Stomach (tissue), 4 donors: ENCODE data around the gene INTS6L.

Experiments used
- EP300 ChIP-seq: sonication (generic); formaldehyde crosslinking; IDR thresholded peaks from one replicate; pipeline ENCODE4 v1.6.1; 2017; ENCODE audit warnings: antibody characterized with exemption
- POLR2A ChIP-seq, 4 donors: fragments of 450-650 bp; IDR thresholded peaks; one replicate each; pipeline ENCODE4 v1.6.1; 2016; ENCODE audit warnings: antibody characterized with exemption in 4 of 4, control low read depth in 2 of 4, mild to moderate bottlenecking in 1 of 4, moderate library complexity in 1 of 4
- POLR2AphosphoS5 ChIP-seq, 3 donors: sonication (generic); formaldehyde crosslinking; IDR thresholded peaks; one replicate each; pipeline ENCODE4 v1.6.1; 2016; ENCODE audit warnings: antibody characterized with exemption in 3 of 3
- TF ChIP-seq, protein P1 (sequence below), 7 experiments: fragments of 450-650 bp in 4 of 7; fragments of 200-600 bp in 3 of 7; sonication (generic) in 3 of 7; IDR thresholded peaks; one replicate each; pipeline ENCODE4 v1.5.1; 2016 to 2019; ENCODE audit warnings: antibody characterized with exemption in 7 of 7, control low read depth in 2 of 7, mild to moderate bottlenecking in 1 of 7

DNA sequence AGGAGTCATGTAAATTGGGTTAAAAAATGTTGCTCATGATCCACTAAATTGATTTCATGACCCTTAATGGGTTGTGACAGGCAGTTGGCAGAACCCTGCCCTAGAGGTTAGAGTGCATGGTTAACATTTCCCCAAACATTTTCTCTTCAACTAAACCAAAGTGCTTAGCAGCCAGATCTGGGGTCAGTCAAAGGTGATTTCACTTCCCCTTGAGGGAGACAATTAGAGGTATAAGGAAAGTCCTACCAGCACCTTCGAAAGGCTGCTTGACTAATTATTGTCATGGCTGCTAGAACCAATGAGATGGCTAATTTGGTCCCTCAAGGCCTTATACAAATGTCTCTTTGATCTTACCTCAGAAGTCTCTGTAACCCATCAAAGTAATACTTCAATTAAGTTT, 30.9 kb upstream of the INTS6L start:
- no peak for TF ChIP-seq POLR2A (IDR thresholded peaks at IDR 0.05)
- TF ChIP-seq, protein P1, sequence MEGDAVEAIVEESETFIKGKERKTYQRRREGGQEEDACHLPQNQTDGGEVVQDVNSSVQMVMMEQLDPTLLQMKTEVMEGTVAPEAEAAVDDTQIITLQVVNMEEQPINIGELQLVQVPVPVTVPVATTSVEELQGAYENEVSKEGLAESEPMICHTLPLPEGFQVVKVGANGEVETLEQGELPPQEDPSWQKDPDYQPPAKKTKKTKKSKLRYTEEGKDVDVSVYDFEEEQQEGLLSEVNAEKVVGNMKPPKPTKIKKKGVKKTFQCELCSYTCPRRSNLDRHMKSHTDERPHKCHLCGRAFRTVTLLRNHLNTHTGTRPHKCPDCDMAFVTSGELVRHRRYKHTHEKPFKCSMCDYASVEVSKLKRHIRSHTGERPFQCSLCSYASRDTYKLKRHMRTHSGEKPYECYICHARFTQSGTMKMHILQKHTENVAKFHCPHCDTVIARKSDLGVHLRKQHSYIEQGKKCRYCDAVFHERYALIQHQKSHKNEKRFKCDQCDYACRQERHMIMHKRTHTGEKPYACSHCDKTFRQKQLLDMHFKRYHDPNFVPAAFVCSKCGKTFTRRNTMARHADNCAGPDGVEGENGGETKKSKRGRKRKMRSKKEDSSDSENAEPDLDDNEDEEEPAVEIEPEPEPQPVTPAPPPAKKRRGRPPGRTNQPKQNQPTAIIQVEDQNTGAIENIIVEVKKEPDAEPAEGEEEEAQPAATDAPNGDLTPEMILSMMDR (IDR thresholded peaks at IDR 0.05) = no peak
- TF ChIP-seq EP300 = no peak
- TF ChIP-seq POLR2AphosphoS5 (IDR thresholded peaks at IDR 0.05) = no peak
